Mesothelial cell of epicardium (in vitro differentiated cells): ENCODE results near the gene FOXP1. TPM values are rescaled to one million over a fixed set of nuclear protein-coding genes. Genes with fewer than 3 reads are reported as not detected.

ENCODE experiments used
- DNase-seq, 2 experiments: peaks; one replicate each; pipeline ENCODE4 v3.0.0; 2021; ENCODE audit warnings: low spot score in 2 of 2; ENCODE audit not compliant: unreplicated experiment in 2 of 2
- H3K27ac Mint-ChIP-seq: 2 replicates; pipeline ENCODE4 v1.8.0; 2021; ENCODE audit warnings: mixed read lengths
- H3K27me3 Mint-ChIP-seq: 2 replicates; pipeline ENCODE4 v1.8.0; 2021; ENCODE audit warnings: low read depth, mixed read lengths
- H3K36me3 Mint-ChIP-seq: 2 replicates; pipeline ENCODE4 v1.8.0; 2021; ENCODE audit warnings: mixed read lengths
- H3K4me1 Mint-ChIP-seq: 2 replicates; pipeline ENCODE4 v1.8.0; 2021; ENCODE audit warnings: mixed read lengths
- H3K4me3 Mint-ChIP-seq: 2 replicates; pipeline ENCODE4 v1.8.0; 2021; ENCODE audit warnings: mild to moderate bottlenecking, moderate library complexity, mixed read lengths
- H3K9me3 Mint-ChIP-seq: 2 replicates; pipeline ENCODE4 v1.8.0; 2021; ENCODE audit warnings: mixed read lengths
- total RNA-seq: library from RNA; stranded (reverse); gene quantifications from 3 replicates; pipeline ENCODE4 v1.2.1, GENCODE V29; 2021
- TF ChIP-seq, protein P1 (sequence below): fragments of 200-600 bp; sonication (generic); IDR thresholded peaks from one replicate; pipeline ENCODE4 v1.5.0; 2021; ENCODE audit warnings: antibody characterized with exemption; ENCODE audit not compliant: unreplicated experiment

FOXP1 gene
- total RNA-seq, 1 donor from 2014 or later, result 187 TPM

DNA sequence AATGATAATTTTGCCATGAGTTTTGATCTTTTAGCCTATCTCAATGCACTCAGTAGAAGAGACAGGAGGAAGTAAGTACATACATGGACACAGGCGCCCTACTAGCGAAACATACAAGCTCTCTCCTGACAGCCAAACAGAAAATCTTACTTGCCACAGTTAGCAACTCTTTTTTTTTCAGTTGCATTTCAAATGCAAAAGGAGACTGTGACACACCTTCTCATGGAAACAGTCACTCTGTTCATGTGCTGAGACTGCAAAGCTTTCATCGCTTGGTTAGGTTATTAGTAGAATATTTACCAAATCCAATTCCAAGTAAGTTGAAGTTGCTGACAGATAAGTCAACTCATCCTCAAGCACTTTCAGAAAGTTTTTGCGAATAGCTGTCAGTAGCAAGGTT, 223.3 kb downstream of the FOXP1 start:
- no peak for DNase-seq
- Mint-ChIP-seq H3K4me3 (no peak overlapping the region), H3K4me1 (peaks cover 17% of the 10 kb centered on the region), H3K9me3 (no peaks in the 10 kb centered on the region), H3K36me3 (peaks cover 10% of the 10 kb centered on the region), H3K27ac (no peak overlapping the region), H3K27me3 (no peaks in the 10 kb centered on the region)
- TF ChIP-seq, protein P1, sequence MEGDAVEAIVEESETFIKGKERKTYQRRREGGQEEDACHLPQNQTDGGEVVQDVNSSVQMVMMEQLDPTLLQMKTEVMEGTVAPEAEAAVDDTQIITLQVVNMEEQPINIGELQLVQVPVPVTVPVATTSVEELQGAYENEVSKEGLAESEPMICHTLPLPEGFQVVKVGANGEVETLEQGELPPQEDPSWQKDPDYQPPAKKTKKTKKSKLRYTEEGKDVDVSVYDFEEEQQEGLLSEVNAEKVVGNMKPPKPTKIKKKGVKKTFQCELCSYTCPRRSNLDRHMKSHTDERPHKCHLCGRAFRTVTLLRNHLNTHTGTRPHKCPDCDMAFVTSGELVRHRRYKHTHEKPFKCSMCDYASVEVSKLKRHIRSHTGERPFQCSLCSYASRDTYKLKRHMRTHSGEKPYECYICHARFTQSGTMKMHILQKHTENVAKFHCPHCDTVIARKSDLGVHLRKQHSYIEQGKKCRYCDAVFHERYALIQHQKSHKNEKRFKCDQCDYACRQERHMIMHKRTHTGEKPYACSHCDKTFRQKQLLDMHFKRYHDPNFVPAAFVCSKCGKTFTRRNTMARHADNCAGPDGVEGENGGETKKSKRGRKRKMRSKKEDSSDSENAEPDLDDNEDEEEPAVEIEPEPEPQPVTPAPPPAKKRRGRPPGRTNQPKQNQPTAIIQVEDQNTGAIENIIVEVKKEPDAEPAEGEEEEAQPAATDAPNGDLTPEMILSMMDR, result no peak

DNA sequence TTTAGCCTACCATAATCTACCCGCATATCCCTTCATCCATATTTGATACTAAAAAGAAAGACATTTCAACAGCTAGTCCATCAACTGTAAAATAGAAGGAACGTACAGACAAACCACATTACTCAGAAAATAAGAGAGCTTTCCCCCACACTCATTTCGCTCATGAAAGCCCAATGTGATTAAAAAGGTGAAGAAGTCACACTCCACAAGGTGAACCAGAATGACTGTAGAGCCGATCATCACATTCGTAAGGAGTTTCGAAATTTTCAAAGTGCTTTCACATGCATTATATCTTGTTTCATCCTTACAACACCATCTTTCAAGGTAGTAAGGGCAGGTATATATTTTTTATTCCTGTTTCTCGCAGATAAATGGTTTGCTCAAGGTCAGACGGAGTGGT, 225.3 kb downstream of the FOXP1 start:
- Mint-ChIP-seq H3K27me3 (no peaks in the 10 kb centered on the region), H3K9me3 (no peaks in the 10 kb centered on the region), H3K4me1 (peaks cover 17% of the 10 kb centered on the region), H3K27ac (no peak overlapping the region), H3K4me3 (no peak overlapping the region), H3K36me3 (peaks cover 10% of the 10 kb centered on the region)
- TF ChIP-seq, protein P1, result no peak
- DNase-seq, result no peak

DNA sequence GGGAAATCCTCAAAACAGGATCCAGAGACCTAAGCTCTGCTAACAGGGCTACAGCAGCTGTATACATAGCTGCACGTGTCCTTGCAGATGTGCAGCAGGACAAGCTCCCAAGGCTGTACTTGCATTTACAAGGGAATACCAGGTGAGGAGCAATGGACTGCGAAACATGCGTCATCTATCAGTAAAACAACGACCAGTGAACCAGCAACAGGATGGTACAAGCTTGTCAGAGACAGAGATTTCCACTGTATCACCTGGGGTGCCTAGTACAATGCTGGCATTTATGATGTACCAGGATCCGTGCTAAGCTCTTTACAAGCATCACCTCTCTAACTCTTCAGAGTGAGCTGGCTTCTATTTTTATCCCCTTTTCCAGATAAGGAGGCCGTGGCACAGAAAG, 227.3 kb downstream of the FOXP1 start:
- Mint-ChIP-seq H3K4me1 (peaks cover 8% of the 10 kb centered on the region), H3K9me3 (no peaks in the 10 kb centered on the region), H3K36me3 (peaks cover 10% of the 10 kb centered on the region), H3K27me3 (no peaks in the 10 kb centered on the region), H3K27ac (no peak overlapping the region), H3K4me3 (no peak overlapping the region)
- TF ChIP-seq, protein P1, result no peak
- no peak for DNase-seq

DNA sequence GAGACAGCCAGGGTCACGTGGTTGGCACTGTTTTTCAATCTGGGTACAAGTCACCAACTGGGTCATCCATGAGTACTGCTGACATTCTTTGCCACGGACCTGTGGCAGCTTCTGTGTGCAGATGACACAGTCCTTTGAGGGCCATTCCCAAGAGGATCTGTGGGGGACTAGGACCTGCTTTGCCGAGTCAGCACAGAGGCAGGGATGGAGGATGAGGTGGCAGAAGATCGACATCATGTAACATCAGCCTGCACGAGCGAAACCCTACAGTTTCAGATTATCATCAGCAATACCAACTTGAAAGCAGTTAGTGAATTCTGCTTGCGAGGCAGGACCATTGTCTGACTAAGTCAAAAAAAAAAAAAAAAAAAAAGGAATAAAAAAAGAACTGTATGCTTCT, 227.7 kb downstream of the FOXP1 start:
- H3K27me3 Mint-ChIP-seq, result no peaks in the 10 kb centered on the region

DNA sequence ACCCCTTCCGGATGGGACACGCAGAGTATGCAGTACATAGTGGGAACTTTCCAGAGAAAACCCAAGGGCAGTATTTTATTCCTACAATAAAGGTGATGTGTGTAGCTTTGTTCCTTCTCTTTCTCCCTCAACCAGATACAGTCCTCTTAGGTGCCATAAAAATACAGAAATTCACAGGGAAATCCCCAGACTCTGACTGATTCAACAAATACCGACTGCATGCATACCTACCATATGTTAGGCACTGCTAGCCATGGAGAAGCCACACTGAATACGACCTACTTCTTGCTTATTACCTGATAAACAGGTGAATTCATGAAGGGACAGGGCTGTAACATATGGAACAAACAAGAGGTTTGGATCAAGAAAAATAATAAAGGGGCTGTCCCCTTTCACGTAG, 228.5 kb downstream of the FOXP1 start:
- H3K4me1 Mint-ChIP-seq, result no peaks in the 10 kb centered on the region
- no peak overlapping the region for H3K4me3 Mint-ChIP-seq
- H3K9me3 Mint-ChIP-seq, result no peaks in the 10 kb centered on the region
- no peaks in the 10 kb centered on the region for H3K27me3 Mint-ChIP-seq
- H3K27ac Mint-ChIP-seq, result no peak overlapping the region
- no peak for DNase-seq
- TF ChIP-seq, protein P1, result no peak
- peaks cover 14% of the 10 kb centered on the region for H3K36me3 Mint-ChIP-seq

More for the DNA sequence above, 227.7 kb downstream of the FOXP1 start:
- Mint-ChIP-seq H3K4me1 (peaks cover 4% of the 10 kb centered on the region), H3K4me3 (no peak overlapping the region), H3K36me3 (peaks cover 12% of the 10 kb centered on the region), H3K27ac (no peak overlapping the region), H3K9me3 (no peaks in the 10 kb centered on the region)
- TF ChIP-seq, protein P1, result no peak
- no peak for DNase-seq

DNA sequence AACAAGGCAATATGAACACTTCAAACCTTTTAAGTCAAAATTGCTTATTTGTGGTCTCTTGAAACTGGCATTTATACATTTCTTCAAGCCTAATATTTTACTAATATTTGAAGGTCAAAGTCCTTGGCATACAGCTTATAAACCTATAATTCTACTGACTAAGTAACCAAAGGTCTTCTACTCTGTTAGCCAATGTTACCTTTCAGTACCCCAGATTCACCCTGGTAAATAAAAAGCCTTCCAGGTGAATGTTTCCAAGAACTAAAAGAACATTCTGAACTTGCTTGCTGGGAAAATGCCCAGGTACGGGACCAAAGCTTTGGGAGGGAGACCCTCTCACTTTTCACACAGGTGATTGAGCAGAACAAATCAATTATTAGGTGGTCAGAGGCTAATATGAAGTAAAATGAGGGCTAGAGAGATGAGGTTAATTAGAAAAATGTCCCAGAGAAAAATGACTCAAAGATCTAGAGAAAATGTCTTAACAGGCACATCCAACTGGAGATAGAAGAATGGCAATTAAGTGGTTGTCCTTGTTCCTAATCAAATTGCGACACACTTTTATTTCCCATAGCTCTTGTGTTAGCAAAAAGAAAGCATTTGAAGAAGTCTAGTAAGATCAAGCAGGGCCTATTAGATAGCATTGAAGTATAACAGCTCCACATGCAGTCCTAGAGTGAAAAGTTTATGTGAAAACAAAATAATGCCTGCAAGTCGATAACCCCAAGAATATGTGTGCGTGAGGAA, 232.0 kb downstream of the FOXP1 start:
- TF ChIP-seq, protein P1, result no peak
- no peaks in the 10 kb centered on the region for H3K27me3 Mint-ChIP-seq
- H3K27ac Mint-ChIP-seq, result no peak overlapping the region
- H3K36me3 Mint-ChIP-seq, result peaks cover 3% of the 10 kb centered on the region
- peaks cover 5% of the 10 kb centered on the region for H3K4me1 Mint-ChIP-seq
- no peak for DNase-seq
- H3K9me3 Mint-ChIP-seq, result no peaks in the 10 kb centered on the region
- H3K4me3 Mint-ChIP-seq, result no peak overlapping the region
